ENCODE results near the gene UROS. TPM values are rescaled to one million over a fixed set of nuclear protein-coding genes. Genes with fewer than 3 reads are reported as not detected.

Gene UROS
- polyA plus RNA-seq, 5 donors = 58.8 to 84.1 (median 66.9) TPM

DNA sequence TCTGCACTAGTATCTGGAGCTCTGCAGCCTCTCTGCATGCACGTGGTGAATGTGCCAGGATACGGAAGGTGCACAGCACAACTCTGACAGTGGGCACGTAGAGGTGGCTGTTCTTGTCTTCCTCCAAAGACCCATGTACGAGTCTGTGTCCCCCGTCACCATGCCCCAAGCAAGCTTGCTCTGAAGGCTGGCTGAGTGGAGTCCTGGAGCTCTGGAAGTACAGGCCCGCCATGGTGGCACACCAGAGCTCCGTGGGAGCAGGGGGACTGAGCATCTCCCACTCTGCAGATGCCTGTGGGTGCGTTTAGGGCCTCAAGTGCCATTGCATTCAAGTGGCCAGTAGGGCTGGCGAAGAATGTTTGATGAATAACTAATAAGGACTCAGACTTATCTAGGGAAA, 17.3 kb upstream of the UROS start:
- no peak for DNase-seq

DNA sequence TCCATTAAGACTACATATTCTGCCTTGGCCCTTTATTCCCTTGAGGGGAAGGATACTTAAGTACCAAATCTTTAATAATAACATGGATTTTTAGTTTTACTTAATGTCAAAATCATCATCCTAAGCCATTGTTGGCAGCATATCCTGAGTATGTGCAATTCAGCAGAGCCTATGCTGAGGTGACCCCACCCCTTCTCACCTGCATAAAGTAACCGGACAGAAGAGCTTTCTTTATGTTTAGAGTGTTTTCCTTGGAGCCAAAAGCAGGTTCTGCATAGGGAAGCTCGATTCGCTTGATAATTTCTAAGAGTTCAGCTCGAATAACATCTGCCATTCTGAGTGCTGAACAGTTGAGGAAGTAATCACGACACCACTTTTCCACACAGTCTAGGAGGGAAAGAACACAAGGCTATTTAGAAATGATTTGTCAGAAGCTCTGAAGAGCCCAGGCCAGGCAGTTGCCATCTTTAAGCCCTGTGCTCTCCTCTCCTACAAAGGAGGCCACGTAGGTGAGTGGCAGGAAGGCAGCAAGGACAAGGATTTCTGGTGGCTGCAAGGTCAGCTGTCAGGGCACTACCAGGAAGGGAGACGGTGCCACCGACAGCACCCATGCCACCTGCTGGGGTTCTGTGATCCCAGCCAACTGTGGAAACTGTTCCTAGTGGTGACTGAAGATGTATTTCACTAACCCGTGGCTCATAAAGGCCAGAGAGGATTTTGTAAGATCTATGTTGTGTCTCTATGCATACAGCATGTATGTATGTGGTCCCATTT, 15.9 kb upstream of the UROS start:
- DNase-seq = no peak

DNA sequence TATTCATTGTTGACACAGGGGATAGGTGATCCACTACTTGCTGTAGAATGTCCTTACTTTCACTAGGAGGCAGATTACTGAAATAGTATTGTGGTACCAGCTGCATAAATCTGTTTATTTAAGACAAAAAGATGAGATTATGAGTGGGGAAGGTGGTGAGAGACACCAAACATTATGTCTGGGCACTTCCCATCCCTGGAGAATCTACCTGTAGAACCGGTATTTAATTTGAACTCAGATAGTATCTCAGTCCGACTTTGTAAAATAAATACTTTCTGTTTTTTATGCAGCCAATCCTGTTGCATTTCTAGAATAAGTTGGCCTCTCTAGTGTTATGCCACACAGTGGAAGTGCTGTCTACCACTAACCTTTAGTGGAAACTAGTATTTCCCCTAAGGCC, 13.7 kb upstream of the UROS start:
- no peak for DNase-seq

GRCh38 chr10:125828311-125828710, 5.3 kb upstream of the UROS start:
- DNase-seq = no peak

DNA sequence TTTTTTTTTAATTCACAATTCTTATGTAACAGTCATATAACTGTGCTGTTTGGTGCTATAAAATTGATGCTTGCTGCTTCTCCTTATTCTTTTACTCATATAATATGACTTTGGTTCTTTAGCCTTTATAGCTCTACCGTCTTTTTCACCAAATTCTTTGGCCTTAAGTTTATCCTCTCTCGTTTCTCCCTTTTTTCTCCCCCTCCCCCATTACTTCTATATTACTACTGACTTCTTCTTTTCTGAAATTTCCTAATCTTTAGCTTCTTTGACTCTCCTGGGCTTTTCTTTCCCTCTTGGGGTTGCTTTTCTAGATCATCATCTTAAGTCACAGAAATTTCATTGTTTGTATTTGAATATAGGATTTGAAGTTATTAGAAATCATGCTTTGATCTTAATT, 4.1 kb upstream of the UROS start:
- no peak for DNase-seq

GRCh38 chr10:125824736-125825135, 1.7 kb upstream of the UROS start:
- no peak for DNase-seq

- DNase-seq = no peak
Observed at GRCh38 chr10:125823663-125824251, 699 bp upstream of the UROS start.

DNA sequence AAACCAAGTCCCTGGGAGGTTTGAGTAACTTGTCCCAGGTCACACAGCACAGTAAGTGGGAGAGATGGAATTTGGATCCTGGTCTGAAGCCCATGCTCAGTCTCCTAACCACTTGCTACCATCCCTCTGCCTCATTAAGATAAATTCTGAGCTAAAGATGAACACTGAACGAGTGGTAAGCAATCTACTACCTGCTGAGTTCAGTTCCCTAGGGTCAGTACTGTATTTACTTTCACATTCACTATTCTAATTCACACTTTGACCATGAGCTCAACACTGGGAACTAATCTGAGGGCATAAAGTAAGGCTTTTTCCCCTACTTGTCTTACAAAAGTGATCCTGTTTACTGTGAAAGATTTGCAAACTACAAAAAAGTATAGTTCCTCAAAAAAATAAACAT, 2.4 kb downstream of the UROS start:
- no peak for DNase-seq

DNA sequence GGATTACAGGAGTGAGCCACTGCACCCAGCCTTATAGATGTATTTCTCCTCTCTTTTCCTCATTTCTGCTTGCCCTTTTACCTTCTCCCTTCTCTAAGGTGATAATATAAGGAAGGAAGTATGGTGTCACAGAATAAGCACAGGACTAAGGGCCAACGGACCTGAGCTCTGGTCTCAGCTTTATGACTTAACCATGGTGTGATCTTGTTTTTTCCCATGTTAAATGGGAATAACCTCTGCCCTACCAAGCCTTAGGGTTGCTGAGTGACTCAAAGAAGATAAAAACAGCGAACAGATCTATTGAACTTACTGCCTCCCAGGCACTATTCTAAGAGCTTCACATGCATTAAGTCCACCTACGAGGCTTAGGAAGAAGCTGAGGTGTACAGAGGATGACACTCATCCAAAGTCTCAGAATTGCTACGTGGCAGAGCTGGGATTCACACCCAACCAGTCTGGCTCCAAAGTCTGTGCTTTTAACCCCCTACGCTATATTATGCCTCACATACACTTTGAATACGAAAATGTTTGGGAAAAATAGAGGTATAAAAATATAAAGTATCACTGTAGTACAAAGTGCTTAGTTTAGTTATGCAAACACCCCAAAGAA, 5.6 kb downstream of the UROS start:
- no peak for DNase-seq

GRCh38 chr10:125816548-125816947, 6.5 kb downstream of the UROS start:
- no peak for DNase-seq

- DNase-seq = no peak
Observed at GRCh38 chr10:125815764-125816163, 7.3 kb downstream of the UROS start.

- DNase-seq = peak; percentile 36 to 38
Observed at GRCh38 chr10:125812128-125812750, 10.8 kb downstream of the UROS start.

GRCh38 chr10:125811251-125811650, 11.8 kb downstream of the UROS start:
- DNase-seq = no peak

DNA sequence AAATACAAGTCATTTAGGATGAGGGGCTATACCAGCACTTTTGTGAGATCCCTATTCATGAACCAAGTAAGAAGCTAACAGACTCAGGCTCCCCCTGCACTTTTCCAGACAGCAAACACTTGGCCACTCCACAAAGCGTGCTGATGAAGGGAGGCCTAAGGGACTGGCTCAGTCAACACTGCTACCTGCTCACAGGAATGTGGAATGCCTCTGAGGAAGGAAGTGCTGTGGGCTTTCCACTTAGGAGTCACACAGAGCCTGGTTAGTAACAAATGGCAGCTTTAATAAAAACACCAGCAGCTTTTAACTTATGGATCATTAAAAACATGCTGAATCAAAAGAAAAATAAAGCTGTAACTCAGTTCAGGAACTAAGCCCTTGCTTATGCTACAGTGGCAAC, 15.0 kb downstream of the UROS start:
- DNase-seq = no peak

DNA sequence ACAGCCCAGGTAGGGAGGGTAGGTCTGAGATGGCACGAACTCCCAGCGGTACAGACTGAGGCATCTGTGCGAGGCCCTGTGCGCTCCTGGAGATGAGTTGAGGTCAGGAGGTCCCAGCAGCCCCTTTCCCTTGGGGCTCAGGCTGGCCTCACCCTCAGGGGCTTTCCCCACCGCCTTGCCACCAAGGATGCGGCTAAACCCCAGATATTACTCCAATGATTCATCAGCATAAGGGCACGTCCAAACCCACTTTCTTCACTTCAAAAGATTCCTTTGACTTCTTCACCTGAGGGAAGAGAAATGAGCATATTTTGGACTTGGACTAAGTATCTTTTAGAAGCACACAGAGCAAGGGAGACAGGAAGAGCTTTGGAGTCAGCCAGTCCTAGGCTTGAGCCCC, 20.3 kb downstream of the UROS start:
- DNase-seq = no peak

DNA sequence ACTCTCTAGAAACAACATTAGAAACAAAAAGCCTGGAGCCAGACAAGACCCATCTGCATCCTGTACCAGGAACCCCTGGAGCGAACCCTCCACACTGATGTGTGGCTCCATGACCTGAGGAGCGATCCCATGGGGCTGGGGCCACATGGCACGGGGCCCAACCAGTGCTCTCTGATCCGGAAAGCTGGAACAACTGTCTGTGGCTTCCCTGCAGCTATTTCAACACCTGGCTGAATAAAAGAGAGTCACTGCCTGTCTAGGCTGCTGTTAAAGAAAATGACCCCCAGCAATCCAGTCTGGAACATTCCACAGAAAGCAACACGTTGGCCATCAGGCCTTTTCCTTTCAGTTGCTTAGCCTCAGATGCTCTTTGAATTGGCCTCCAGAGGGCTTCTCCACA, 20.9 kb downstream of the UROS start:
- DNase-seq = no peak

DNA sequence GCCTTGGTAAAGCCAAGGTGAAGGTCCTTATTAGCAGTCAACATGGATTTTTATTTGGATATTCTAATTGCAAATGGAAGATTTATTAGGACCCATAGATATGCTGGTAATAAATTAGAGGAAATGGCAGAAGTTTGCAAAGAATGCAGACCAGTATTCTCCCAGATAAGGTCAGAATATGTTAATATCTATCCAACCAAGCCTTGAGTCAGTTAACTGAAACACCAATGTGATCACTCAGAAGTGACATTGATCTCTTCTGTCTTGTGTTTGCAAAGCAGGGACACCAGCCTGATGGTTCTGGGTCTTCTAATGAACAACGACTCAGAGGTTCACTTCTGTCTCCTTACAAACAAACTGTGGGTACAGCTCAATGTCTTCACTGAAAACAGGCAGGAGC, 21.5 kb downstream of the UROS start:
- no peak for DNase-seq

GRCh38 chr10:125799451-125800182, 23.4 kb downstream of the UROS start:
- DNase-seq = no peak

DNA sequence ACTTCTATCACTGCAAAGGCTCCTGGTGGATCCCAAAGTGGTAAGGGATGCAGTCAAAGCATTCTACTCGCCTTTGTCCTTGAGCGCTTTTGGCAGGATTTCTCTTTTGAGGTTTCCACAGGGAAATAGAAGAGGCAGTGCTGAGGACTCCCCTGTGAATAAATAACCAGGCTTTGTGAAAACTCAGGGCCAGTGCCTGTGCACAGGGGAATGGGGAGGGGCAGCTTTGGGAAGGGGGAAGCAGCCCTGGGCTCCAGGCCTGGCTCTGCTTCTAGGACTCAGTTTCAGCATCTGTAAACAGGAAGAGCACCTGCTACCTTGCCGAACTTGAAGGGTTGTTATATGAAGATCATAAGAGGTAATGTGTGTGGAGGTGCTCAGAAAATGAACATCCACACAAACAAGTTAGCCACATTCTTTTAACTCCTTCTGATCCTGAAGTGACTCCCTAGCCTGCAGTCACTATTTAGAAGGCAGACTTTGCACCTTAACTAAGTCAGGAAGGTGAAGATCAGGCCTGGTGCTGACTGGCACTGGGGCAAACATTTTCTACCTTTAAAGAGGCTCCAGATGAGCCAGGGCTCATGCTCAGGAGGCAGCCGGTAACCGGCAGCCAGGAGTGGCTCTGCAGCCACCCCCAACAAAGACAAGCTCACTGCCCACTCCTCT, 24.9 kb downstream of the UROS start:
- peak in 1 of 2 donors; percentile 17 for DNase-seq

- DNase-seq = no peak
Observed at GRCh38 chr10:125797424-125797823, 25.6 kb downstream of the UROS start.

- no peak for DNase-seq
Observed at GRCh38 chr10:125795637-125796190, 27.3 kb downstream of the UROS start.

Data from right lung (tissue), 5 donors.